Hepatocyte (in vitro differentiated cells): Measurements from ENCODE around the gene YIPF4. TPM values are rescaled to one million over a fixed set of nuclear protein-coding genes. Genes with fewer than 3 reads are reported as not detected.

Source experiments
- DNase-seq: peaks from one replicate; pipeline ENCODE4 v3.0.0-alpha.2; 2016; ENCODE audit warnings: low spot score
- H2AFZ ChIP-seq: fragments of 200-600 bp; sonication (generic); 2 replicates; pipeline ENCODE4 v1.6.0; 2016; ENCODE audit warnings: antibody characterized with exemption, mild to moderate bottlenecking
- H3K27ac ChIP-seq: fragments of 200-600 bp; sonication (generic); 2 replicates; pipeline ENCODE4 v1.5.1; 2016; ENCODE audit warnings: mild to moderate bottlenecking
- H3K27me3 ChIP-seq: fragments of 200-600 bp; sonication (generic); 2 replicates; pipeline ENCODE4 v1.6.1; 2016
- H3K36me3 ChIP-seq: fragments of 200-600 bp; sonication (generic); replicated peaks from 2 replicates; pipeline ENCODE4 v1.5.1; 2016; ENCODE audit warnings: low read depth; ENCODE audit not compliant: insufficient read depth
- H3K4me1 ChIP-seq: fragments of 200-600 bp; sonication (generic); 2 replicates; pipeline ENCODE4 v1.5.1; 2016; ENCODE audit warnings: mild to moderate bottlenecking, moderate library complexity; ENCODE audit not compliant: insufficient read depth
- H3K4me2 ChIP-seq: fragments of 200-600 bp; sonication (generic); 2 replicates; pipeline ENCODE4 v1.6.0; 2016
- H3K4me3 ChIP-seq: fragments of 200-600 bp; sonication (generic); 2 replicates; pipeline ENCODE4 v1.5.1; 2016; ENCODE audit warnings: mild to moderate bottlenecking
- H3K79me2 ChIP-seq: fragments of 200-600 bp; sonication (generic); 2 replicates; pipeline ENCODE4 v1.6.0; 2017; ENCODE audit warnings: mild to moderate bottlenecking
- H3K9me2 ChIP-seq: fragments of 200-600 bp; sonication (generic); replicated peaks from 2 replicates; pipeline ENCODE4 v1.6.0; 2017; ENCODE audit warnings: mild to moderate bottlenecking; ENCODE audit not compliant: insufficient read depth
- H3K9me3 ChIP-seq: fragments of 200-600 bp; sonication (generic); 2 replicates; pipeline ENCODE4 v1.5.1; 2016; ENCODE audit warnings: low read depth, mild to moderate bottlenecking
- H4K20me1 ChIP-seq: fragments of 200-600 bp; sonication (generic); 2 replicates; pipeline ENCODE4 v1.6.0; 2016; ENCODE audit warnings: mild to moderate bottlenecking; ENCODE audit not compliant: insufficient read depth, poor library complexity, severe bottlenecking
- EZH2 ChIP-seq: fragments of 200-600 bp; sonication (generic); IDR thresholded peaks from 2 replicates; pipeline ENCODE4 v1.6.1; 2016; ENCODE audit warnings: antibody characterized with exemption, mild to moderate bottlenecking, borderline replicate concordance
- EZH2phosphoT487 ChIP-seq: fragments of 200-600 bp; sonication (generic); IDR thresholded peaks from one replicate; pipeline ENCODE4 v1.6.1; 2018; ENCODE audit warnings: antibody characterized with exemption, mild to moderate bottlenecking, low read depth, moderate library complexity; ENCODE audit not compliant: unreplicated experiment, severe bottlenecking
- WGBS: methylation state at CpG from one replicate; pipeline ENCODE4 v1.1.6; 2016; ENCODE audit warnings: low lambda C conversion rate; ENCODE audit errors: missing lambda C conversion rate; 5-methylcytosine and 5-hydroxymethylcytosine counted together
- polyA plus RNA-seq: library from polyadenylated mRNA; unstranded; fragments of >200 nt; fragmentation: Nextera tagmentation; extraction: Ambion mirVana; gene quantifications from 2 replicates; pipeline ENCODE4 v1.2.1, GENCODE V29; 2016
- total RNA-seq: library from RNA; depleted of rRNA; stranded (reverse); fragments of >200 nt; gene quantifications from 2 replicates; pipeline ENCODE4 v1.2.3, GENCODE V29; 2014
- TF ChIP-seq, protein P1 (sequence below): fragments of 200-600 bp; sonication (generic); IDR thresholded peaks from 2 replicates; pipeline ENCODE4 v1.5.1; 2016; ENCODE audit warnings: antibody characterized with exemption, mild to moderate bottlenecking; ENCODE audit not compliant: poor library complexity

YIPF4 gene
- total and polyA plus RNA-seq, 2 experiments from 2014 or later = 48.6 to 67.2 TPM

- DNase-seq = no peak
Measured at GRCh38 chr2:32284321-32284720, 6.6 kb downstream of the YIPF4 start.

DNA sequence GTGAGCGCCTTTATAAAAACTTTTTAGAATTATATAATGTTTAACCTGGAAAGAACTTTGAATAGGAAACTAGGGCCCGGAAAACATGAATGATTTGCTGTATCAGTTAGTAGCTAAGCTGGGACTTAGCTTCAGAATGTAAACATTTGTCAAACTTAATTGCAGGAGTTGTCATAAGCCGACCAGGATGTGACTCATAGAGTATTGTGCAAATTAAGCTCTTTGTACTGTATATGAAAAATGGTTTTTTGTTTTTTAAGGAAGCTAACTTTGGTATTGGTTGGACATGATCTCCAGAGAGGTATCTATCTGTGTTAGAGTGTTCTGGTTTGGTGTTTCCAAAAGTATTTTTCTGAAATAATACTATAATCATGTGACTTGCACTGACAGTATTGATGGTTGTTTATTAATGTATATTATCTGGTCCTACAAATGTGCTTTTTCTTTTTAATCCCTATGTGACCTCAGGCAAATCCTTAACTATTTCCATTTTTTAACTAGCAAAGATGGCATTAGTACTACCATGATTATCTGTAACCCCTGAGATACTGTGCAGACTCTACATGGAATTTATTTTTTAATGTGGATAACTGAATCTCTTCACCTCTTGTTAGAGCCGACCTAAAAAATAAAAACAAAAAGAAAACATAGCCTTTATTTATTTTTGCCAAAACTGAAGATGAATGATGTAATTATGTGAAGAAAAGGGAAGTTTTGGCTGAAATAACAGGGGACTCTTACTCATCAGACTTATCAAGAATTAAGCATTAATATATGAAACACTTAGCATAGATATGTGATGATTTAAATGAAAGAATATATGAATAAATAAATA is 11.7 kb downstream of the YIPF4 start:
- Histone ChIP-seq H3K36me3 (no peaks in the 10 kb centered on the region), H3K9me2 (no peaks in the 10 kb centered on the region), H3K27ac (peak overlapping the region; percentile 45), H2AFZ (no peak overlapping the region), H3K9me3 (no peaks in the 10 kb centered on the region), H3K79me2 (peaks cover 68% of the 10 kb centered on the region), H3K4me2 (no peak overlapping the region), H3K4me1 (peaks cover 7% of the 10 kb centered on the region), H3K27me3 (no peaks in the 10 kb centered on the region), H3K4me3 (no peak overlapping the region), H4K20me1 (peaks cover 16% of the 10 kb centered on the region)
- peak; percentile 27 for DNase-seq
- 72% methylated on average over 4 of the region's 4 CpGs for WGBS
- TF ChIP-seq EZH2 = no peak
- TF ChIP-seq, protein P1, sequence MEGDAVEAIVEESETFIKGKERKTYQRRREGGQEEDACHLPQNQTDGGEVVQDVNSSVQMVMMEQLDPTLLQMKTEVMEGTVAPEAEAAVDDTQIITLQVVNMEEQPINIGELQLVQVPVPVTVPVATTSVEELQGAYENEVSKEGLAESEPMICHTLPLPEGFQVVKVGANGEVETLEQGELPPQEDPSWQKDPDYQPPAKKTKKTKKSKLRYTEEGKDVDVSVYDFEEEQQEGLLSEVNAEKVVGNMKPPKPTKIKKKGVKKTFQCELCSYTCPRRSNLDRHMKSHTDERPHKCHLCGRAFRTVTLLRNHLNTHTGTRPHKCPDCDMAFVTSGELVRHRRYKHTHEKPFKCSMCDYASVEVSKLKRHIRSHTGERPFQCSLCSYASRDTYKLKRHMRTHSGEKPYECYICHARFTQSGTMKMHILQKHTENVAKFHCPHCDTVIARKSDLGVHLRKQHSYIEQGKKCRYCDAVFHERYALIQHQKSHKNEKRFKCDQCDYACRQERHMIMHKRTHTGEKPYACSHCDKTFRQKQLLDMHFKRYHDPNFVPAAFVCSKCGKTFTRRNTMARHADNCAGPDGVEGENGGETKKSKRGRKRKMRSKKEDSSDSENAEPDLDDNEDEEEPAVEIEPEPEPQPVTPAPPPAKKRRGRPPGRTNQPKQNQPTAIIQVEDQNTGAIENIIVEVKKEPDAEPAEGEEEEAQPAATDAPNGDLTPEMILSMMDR = no peak
- TF ChIP-seq EZH2phosphoT487 = no peak

More at GRCh38 chr2:32284321-32284720, 6.6 kb downstream of the YIPF4 start:
- H2AFZ ChIP-seq = no peak overlapping the region
- no peak for TF ChIP-seq EZH2
- TF ChIP-seq, protein P1 = no peak
- H3K9me3 ChIP-seq = no peaks in the 10 kb centered on the region
- H3K4me3 ChIP-seq = no peak overlapping the region
- WGBS = 94% methylated on average over 2 of the region's 2 CpGs
- H3K79me2 ChIP-seq = peaks cover 96% of the 10 kb centered on the region
- H3K36me3 ChIP-seq = peaks cover 4% of the 10 kb centered on the region
- H4K20me1 ChIP-seq = peaks cover 17% of the 10 kb centered on the region
- H3K4me1 ChIP-seq = peaks cover 7% of the 10 kb centered on the region
- no peak overlapping the region for H3K4me2 ChIP-seq
- no peak overlapping the region for H3K27ac ChIP-seq
- H3K27me3 ChIP-seq = no peaks in the 10 kb centered on the region
- H3K9me2 ChIP-seq = no peaks in the 10 kb centered on the region

DNA sequence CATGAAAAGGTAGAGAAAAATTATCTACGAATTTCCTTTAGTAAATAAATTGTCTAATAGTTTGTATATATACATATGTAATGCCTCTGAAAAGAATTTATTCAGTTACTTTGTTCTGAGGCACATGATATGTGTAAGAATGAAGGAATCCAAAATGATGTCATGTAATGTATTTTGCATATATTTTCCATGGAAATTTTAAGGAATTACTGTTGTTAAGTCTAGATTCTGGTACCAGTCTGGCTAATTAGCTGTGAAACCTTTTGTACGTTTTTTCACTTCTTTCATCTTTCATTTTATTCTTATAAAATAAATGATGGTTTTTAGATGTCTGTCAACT is 12.3 kb downstream of the YIPF4 start:
- peaks cover 7% of the 10 kb centered on the region for H3K4me1 ChIP-seq
- no peak overlapping the region for H2AFZ ChIP-seq
- WGBS = 86% methylated on average over 2 of the region's 2 CpGs
- no peaks in the 10 kb centered on the region for H3K9me3 ChIP-seq
- DNase-seq = no peak
- no peak overlapping the region for H3K4me3 ChIP-seq
- peaks cover 14% of the 10 kb centered on the region for H4K20me1 ChIP-seq
- H3K9me2 ChIP-seq = no peaks in the 10 kb centered on the region
- peaks cover under 1% of the 10 kb centered on the region for H3K36me3 ChIP-seq
- TF ChIP-seq, protein P1 = no peak
- TF ChIP-seq EZH2phosphoT487 (no peak), EZH2 (no peak)
- H3K27ac ChIP-seq = no peak overlapping the region
- no peaks in the 10 kb centered on the region for H3K27me3 ChIP-seq
- peaks cover 62% of the 10 kb centered on the region for H3K79me2 ChIP-seq
- H3K4me2 ChIP-seq = no peak overlapping the region
